Measurements from ENCODE around the gene EPS15. TPM values are rescaled to one million over a fixed set of nuclear protein-coding genes. Genes with fewer than 3 reads are reported as not detected.
"Not testable (repeated sequence)": the region's sequence is repeated elsewhere in the genome, so short reads cannot be mapped to it uniquely, and the experiment has no call there.

The EPS15 gene
- total RNA-seq, 1 donor from 2014 or later: 64.3 TPM

DNA sequence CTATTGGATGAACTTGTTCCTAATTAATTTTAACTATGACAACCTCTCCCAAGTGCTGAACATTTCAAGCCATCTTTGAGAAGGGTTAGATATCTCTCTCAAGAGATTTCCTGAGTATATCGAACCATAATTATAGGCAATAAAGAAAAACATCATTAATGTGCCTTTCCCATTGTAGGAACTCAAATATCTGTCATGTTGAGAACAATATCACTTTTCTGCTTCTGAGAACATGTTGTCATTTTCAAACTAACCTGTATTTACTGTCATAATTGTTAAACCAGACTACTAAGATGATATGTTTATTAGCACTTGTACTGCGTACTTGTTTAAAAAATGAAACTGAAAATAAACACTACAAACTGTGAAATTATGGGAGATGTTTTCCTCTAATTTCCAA, 4.3 kb downstream of the EPS15 start:
- DNase-seq: no peak

DNA sequence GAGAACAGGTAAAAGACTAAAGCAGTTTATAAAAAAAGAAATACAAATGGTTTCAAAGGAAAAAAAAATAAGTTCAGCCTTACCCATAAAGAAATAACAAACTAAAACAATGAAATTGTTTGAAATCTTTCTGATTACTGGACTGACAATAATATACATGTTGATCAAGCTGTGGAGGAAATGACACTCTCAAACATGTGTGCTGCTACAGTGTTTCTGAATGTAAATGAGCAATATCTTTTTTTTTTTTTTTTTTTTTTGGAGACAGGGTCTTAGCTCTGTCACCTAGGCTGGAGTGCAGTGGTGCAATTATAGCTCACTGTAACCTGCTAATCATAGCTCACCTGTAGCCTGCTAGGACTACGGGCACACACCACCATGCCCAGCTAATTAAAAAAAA, 6.5 kb downstream of the EPS15 start:
- DNase-seq: no peak

DNA sequence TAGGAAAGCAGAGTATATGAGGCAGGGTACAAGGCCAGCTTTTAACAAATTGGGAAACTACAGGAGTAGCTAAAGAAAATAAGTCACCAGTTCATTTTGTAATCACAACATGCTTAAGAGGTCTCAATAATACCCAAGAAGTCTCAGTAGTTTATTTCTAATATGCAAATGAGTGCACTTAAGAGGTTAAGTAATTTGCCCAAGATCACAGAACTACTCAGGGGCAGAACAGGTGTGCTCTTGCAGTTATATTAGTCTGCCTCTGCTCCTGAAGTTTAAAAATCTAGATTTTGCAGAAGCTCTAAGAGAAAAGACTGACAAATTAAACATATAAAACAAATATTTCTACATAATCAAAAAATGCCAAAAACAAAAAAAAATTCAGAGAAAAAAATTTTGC, 6.9 kb downstream of the EPS15 start:
- no peak for DNase-seq

DNA sequence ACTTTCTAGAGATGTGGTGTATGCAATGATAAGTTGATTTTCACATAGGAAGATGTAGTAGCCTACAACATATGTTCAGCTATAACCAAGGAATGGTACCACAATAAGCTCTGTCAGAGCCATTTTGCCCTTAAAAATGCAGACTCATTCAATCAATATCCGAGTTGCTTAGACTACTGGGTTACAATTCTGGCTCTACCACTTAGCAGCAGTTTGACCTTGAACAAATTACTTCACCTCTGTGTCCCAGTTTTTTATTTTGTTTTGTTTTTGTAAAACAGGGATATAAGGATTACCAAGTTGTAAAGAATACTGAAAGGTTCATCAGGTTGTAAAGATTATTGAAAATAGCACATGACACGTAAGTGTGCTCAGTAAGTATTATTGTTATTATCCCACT, 9.3 kb downstream of the EPS15 start:
- no peak for DNase-seq

DNA sequence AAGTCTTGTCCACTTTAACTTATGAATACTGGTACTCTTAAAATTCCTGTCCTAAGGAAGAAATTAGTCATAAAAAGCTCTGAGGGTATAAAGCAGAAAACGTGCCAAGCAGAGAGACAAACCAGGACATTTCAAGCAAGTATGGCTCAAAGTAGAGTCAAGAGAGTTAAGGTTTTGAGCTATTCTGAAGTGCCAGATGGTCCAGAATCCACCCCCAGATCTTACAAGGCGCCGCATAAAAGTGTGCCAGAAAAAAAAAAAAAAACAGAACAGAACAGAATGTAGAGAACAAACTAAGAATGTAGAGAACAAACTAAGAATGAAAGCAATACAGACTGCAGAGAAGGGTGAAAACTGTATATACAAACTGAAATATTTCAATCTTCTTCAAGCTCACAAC, 12.5 kb downstream of the EPS15 start:
- DNase-seq: peak; percentile 84

DNA sequence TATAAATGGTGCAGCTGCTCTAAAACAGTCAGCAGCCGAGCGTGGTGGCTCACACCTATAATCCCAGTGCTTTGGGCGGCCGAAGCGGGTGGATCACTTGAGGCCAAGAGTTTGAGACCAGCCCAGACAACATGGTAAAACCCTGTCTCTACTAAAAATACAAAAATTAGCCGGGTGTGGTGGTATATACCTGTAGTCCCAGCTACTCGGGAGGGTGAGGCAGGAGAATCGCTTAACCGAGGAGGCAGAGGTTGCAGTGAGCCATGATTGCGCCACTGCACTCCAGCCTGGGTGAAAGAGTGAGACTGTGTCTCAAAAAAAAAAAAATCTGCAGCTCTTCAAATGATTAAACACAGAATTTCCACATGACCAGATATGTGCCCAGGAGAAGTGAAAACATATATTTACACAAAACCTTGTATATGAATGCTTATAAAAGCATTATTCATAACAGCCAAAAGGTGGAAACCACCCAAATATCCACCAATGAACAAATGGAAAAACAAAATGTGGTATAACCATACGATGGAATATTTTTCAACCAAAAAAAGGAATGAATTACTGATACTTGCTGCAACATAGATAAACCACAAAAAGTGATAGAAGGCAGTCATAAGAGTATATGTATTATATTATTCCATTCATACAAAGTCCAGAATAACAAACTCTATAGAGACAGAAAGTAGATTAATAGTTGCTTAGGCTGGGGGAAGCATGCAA, 14.1 kb downstream of the EPS15 start:
- no peak for DNase-seq

DNA sequence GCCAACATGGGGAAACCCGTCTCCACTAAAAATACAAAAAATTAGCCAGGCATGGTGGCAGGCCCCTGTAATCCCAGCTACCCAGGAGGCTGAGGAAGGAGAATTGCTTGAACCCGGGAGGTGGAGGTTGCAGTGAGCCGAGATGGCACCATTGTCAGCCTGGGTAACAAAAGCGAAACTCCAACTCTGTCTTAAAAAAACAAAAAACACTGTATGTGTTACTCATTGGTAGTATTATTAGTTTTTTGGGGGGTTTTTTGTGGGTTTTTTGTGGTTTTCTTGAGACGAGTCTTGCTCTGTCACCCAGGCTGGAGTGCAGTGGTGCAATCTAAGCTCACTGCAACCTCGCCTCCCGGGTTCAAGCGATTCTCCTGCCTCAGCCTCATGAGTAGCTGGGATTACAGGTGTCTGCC, 17.8 kb downstream of the EPS15 start:
- DNase-seq: not testable (repeated sequence)

DNA sequence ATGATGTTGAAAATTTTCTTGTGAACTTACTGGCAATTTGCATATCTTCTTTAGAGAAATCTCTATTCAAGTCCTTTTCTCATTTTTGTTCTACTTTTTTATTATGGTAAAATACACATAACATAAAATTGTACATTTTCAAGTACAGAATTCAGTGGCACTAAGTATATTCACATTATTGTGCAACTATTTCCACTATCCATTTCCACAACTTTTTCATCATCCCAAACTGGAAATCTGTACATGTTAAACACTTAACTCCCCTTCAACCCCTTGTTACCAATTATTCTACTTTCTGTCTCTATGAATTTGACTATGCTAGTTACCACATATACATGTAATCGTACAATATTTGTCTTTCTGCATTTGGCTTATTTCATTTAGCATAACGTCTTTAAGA, 19.4 kb downstream of the EPS15 start:
- no peak for DNase-seq

DNA sequence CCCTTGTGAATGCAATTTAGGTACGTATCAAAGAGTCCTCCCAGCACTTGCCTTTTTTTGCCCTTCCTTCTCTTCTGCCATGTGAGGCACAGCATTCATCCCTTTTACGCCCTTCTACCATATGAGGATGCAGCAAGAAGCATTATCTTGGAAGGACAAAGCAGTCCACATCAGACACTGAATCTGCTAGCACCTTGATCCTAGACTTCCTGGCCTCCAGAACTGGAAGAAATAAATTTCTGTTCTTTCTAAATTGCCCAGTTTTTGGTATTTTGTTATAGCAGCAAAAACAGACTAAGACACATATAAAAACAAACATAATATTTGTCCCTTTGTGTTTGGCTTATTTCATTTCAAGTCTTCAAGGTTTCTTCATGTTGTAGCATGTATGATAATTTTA, 20.1 kb downstream of the EPS15 start:
- DNase-seq: no peak

DNA sequence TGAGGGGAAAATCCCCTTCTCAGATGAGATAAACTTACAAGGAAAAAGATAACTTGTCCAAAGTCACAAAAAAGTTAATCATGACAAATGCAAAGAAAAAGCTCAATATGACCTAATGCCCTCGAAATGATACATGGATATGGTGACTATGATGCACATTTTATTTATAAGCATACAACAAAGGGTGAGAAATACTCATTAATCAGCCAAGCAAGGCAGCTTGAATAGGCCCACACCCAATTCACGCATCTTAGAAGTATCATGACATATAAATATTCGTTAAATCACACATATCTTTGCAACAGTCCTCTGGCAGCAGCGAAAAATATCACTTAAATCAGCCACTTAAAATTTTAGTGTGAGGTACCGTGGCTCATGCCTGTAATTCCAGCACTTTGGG, 21.7 kb downstream of the EPS15 start:
- DNase-seq: no peak

DNA sequence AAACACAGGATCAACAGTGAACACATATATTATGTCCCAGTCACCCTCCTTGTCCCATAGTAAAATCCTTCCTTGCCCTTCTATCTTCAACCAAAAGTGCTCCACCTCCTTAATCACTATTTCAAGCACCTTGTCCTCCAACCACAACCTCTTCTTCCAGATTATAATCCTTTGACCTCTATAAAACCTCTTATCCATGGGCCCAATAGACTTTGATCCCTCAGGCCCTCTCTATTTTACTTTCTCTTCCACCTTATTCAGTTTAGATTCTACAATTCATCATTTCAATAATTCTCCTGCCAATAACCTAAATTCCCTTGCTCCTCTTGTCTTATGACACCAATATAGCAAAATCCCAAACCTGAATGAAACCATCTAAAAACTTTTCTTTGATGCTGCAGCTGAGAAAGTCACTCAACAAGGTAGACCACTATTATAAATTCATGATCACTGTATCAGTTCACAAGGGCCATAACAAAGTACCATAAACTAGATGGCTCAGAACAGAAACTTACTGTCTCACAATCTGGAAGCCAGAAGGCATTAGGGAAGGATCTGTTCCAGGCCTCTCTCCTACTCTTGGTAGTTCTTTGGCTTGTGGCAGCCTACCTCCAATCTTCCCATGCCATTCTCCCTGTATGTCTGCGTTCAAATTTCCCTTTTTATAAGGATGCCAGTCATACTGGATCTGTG, 24.8 kb downstream of the EPS15 start:
- no peak for DNase-seq

DNA sequence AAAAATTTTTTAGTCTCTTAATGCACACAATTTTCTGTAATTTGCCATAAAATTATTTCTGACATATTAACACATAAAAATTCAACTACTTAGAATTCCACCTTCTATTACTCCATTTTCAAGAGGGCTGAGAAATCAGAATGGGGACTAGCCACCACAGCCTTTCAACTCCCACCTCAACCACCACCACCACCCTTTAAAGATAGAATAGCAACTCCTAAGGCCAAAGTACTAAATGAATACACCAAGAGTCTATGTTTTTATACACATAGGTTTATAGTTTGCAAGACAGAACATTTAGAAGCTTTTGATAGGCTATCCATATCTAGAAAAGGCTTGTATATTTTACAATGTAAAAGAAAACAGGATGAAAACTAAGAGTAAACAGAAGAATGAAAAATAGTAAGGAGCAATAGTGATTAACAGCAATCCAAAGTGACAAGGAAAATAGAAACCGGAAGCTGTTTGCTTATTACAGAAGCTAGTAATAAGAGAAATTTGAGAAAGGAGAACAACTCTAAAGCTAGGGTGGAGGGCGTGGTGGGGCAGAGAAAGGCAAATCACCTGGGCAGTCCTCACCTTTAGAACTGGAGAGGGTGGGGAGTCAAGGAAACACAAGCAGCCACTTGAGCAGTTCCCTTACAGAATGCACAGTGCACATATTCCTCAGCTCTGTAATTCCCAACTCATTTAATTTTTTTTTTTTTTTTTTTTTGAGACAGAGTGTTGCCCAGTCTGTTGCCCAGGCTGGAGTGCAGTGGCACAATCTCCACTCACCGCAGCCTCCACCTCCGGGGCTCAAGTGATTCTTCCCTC, 27.7 kb downstream of the EPS15 start:
- DNase-seq: no peak

DNA sequence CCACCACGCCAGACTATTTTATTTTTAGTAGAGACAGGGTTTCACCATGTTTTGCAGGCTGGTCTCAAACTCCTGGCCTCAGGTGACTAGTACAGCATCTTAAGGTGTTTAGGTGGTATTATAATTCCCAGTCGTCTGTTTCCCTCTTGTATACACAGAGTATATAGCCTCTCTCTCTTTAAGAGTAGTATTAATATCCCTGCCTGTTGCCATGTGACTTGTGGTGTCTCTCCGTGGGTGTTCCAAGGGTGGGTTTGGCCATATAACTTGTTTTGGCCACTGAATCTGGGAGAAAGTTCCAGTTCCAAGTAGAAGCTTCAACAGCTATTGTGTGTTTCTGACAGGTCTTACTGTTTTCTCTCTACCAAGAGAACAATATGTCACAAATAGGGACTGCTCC, 29.6 kb downstream of the EPS15 start:
- DNase-seq: no peak

DNA sequence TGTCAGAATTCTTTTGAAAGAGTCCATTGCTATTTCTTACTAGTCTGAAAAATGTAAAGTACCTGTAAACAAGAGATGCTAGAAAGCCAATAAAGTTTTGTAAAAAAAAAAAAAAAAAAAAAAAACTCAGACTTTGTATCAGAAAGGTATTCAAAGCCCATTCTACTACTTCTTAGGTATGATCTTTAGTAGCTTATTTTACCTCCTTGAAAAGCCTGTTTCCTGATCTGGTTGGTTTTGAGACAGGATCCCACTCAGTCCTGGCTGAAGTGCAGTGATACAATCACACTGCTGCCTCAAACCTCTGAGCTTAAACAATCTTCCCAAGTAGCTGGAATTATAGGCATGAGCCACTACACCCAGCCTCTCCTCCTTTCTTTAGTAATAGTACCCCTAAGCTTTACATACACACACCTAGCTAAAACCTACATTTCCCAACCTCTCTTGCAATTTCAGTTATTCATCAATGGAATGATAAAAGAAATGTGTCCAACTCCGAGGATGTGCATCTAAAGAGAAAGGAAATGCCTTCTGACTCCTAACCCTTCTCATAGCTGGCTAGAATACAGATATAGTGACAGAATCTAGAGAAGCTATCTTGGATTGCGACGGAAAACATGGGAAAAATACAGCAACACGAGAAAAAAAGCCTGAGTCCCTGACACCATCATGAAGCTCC, 30.6 kb downstream of the EPS15 start:
- DNase-seq: peak; percentile 8

DNA sequence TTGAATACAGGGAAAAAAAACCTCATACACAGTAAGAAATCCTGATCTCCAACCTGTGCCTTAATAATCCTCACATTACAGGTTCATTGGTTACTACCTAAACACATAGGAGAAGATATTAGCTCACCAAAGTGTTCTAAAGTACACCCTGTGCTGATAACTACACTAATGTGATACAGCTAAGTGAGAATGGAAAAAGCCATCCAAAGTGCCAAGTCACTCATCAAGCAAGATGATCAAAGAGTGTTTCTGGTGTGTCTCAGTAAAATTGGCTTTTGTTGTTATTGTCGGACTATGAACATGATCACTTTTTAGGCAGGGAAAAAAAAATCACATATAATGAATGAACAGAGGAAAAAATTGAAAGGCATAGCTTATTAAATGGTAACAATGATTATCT, 31.4 kb downstream of the EPS15 start:
- no peak for DNase-seq

DNA sequence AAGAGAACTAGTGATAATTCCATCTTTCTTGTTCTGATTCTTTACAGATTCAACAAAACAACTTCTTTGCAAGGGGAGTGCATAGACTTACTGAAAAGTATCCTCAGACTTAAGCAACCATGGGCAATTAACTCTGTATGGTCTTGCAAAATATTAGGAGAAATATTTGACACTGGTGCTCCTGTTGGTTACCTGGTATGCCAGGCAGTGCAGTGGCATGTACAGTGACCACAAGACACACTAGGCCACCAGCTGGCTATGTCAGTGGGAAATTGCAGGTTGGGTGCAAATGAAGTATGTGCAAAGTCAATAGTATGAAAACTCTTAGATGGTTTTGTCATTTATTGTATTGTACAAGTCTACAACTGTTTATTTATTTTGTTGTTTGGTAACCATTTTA, 34.5 kb downstream of the EPS15 start:
- no peak for DNase-seq

DNA sequence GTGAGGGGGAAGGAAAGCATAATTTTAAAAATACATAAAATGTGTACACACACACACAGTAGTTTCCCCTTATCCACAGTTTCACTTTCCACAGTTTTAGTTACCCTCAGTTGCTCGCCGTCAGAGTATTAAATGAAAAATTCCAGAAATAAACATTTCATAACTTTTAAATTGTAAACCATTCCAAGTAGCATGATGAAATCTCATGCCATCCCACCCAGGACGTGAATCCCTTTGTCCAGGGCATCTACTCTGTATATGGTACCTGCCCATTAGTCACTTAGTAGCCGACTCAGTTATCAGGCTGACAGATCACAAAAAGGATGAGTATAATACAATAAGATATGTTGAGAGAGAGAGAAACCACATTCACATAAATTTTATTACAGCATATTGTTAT, 36.2 kb downstream of the EPS15 start:
- no peak for DNase-seq

DNA sequence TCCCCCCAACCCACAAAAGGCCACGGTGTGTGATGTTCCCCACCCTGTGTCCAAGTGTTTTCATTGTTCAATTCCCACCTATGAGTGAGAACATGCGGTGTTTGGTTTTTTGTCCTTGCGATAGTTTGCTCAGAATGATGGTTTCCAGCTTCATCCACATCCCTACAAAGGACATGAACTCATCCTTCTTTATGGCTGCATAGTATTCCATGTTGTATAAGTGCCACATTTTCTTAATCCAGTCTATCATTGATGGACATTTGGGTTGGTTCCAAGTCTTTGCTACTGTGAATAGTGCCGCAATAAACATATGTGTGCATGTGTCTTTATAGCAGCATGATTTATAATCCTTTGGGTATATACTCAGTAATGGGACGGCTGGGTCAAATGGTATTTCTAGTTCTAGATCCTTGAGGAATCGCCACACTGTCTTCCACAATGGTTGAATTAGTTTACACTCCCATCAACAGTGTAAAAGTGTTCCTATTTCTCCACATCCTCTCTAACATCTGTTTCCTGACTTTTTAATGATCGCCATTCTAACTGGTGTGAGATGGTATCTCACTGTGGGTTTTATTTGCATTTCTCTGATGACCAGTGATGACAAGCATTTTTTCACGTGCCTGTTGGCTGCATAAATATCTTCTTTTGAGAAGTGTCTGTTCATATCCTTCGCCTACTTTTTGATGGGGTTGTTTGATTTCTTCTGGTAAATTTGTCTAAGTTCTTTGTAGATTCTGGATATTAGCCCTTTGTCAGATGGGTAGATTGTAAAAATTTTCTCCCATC, 44.0 kb downstream of the EPS15 start:
- not testable (repeated sequence) for DNase-seq

DNA sequence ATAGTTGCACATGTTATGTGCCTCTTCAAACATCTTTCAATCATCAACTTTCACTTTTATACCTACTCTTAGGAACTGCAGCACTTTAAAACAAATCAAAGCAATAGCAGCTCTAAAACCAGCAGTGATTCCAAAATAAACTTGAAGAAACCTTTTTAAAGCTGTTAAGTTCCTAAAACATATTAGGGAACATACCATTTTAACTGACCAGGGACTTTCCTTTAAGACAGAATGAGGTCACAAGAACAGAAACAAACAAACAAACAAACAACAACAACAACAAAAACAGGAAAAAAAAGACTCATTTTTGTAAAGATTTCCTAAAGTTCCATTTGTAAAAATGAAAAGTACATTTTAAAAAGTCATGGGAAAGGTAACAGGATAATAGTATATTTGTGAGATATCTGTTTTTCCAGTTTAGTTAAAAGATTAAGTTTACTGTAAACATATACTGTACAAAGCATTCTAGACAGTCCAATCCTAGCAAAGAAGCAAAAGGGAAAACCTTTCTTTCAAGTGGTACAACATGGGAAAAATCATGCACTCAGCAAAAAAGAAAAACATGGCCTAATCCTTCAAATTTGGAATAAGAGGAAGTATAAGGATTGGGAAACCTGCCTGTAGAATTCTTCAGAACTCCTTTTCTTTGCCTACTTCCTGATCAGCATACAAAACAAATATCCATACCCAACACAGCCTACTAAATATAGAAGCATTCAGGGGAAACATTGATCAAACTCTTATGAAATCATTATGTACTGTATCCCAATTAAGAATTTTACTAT, 45.5 kb downstream of the EPS15 start:
- no peak for DNase-seq

DNA sequence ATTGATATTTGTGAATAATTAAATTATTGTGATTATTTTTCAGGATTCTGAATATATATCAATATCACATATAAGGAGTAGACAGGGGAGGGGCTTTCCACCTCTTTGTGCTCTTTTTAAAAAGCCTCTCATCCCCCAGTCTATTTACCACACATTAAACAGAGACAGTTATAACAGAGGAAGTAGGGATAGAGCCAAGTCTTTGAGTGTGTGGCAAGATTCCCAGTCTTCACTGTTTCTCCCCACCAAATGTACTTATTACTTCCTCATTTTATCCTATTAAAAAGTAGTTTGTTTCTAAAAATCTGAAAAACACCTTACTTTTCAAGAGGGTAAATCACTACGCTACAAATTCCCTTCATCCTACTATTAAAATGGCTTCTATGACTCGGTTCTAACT, 46.7 kb downstream of the EPS15 start:
- DNase-seq: peak; percentile 51

DNA sequence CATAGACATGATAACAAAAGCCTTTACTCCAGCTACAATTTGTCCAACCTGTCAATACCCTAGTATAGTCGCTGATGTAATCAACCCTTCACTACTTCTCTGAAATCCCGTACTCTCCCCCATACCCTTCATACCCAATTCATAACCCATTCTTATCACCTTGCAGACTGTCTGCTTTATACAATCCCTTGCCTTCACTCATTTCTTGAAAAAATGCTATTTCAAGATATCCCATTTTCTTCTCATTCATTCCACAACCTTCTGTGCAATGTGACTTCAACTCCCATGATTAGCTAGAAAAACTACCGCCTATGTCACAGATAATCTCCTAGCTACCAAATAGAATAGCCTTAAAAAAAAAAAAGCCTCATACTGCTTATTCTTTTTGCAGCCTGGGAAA, 49.5 kb downstream of the EPS15 start:
- DNase-seq: no peak

Data from tongue (tissue), 2 donors.